Activated CD4-positive, alpha-beta T cell treated with anti-CD3 and anti-CD28 coated beads for 24 hours (primary cell): ENCODE data around the gene GALNS.

Experiments
- DNase-seq, 2 donors: peaks; one replicate each; pipeline ENCODE4 v3.0.0-alpha.2; 2020; ENCODE audit warnings: low read depth in 2 of 2

GALNS gene

DNA sequence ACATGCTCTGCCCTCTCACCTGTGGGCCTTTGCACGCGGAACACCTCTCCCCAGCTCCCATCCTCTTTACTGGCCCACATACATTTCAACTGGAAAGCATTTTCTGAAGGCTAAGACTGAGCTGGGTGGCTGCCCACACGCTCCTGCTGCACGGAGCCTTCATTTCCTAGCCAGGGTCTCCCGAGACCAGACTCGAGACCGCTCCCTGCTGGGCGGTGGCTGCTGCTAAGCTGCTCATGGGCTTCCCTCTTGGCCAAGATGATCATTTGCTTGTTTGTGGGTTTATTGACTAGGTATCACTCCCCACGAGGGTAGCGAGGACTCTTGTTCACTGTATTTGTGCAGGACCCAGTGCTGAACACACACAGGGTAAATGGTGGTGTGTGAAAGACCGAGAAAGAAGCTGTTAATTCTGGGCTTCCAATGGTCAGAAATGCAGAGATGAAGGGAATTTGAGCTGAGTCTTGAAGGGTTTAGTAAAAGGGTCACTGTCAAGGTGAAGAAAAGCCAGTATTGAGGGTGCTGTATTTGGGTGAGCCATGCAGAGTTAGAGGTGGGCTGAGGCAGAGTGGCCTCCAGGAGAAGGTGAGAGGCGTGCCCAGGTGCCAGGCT, 1.1 kb upstream of the GALNS start:
- peak; percentile 62 to 70 for DNase-seq

DNA sequence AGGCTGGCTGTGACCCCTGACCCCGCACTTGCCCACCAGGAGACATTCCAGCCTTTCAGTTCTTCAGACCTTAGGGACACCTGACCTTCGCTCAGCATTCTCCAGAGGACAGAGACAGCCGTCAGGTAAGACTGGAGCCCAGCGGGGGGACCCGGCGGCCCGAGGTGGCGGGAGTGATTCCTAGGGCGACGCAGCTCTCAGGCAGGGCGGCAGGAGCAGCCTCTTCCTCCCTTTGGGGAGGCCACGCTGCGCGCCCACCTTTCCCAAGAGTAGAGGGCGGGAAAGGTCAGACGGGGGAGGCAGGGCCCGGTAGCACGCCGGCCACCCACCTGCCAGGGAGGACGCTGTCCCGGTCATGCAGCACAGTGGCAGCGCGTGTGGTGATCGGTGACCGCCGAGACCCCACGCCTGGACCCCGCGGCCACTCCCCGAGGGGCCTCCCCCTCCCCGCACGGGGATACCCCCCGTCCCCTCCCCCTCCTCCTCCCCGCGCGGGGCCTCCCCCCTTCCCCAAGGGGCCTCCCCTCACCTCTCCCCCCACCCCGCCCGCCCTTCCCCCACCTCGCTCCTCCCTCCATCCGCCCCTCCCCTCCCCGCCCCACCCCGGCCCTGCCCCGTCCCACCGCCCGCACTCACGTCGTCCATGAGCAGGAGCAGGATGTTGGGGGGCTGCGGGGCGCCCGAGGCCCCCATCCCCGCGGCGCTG, 472 bp downstream of the GALNS start:
- DNase-seq = no peak

DNA sequence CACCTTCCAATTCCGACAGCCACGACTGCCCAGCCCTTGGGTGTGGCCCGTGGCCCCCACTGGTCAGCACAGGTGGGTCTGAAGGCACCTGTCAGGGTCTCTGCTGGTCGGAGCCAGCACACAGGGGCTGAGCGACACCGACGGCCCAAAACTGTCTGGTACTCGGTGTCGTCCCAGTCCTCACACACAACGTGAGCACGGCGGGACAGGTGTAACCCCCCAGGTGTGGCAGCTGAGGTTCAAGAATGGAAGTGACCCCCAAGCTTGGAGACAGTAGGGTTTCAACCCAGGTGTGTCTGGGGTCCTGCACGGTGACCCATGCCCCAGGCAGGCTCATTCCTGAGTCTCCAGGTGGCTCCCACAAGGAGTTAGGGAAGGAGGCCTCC, 1.0 kb downstream of the GALNS start:
- DNase-seq = no peak

DNA sequence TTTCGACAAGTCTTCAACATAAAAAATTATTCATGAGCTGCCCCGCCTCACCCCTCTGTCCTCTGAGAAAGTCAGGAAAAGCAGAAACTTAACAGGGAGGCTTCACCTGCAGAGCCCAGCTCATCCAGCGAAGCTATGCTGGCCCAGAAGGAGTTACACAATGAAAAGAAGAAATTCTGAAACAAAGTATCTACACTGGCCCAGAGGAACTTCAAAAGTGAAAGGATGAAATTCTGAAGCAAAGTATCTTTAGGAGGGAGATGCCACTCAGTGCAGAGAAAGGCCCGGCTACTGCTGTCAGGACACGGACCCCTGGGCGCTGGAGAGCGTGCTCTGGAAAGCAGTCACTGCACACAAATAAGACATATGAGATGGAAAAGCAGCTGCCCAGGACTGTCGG, 1.6 kb downstream of the GALNS start:
- DNase-seq = no peak

GRCh38 chr16:88854306-88855111, 2.2 kb downstream of the GALNS start:
- DNase-seq = no peak

GRCh38 chr16:88853325-88853941, 3.3 kb downstream of the GALNS start:
- no peak for DNase-seq

- no peak for DNase-seq
These were observed 5.1 kb downstream of the GALNS start for GRCh38 chr16:88851616-88852015.

DNA sequence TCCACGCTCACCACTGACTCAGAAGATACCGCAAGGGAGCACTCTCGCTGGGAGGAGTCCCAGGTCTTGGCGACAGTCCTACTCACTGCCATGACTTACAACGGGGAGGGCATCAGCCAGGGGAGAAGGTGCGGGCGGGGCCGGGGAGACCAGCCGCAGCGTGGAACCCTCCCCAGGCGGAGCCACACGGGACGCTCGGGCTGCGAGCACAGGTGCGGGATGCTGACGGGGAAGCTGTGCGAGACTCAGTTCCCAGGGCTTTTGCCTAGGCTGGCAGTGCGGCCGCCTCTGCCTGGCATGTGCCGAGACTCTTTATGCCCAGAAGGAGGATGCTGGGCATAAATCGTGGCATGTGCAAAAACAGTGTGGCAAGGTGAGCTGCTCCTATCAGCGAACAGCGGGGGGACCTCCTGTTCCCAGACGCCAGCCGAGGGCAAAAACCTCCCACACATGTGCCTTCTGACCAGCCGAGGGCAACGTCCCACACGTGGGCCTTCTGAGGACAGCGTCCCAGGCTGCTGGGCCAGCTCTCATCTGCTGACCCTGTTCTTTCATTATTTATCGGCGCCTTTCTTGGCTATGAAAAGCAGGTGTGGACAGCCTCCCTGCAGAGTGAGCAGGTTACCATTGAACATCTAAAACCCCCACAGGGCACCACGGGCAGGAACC, 6.1 kb downstream of the GALNS start:
- DNase-seq = no peak

DNA sequence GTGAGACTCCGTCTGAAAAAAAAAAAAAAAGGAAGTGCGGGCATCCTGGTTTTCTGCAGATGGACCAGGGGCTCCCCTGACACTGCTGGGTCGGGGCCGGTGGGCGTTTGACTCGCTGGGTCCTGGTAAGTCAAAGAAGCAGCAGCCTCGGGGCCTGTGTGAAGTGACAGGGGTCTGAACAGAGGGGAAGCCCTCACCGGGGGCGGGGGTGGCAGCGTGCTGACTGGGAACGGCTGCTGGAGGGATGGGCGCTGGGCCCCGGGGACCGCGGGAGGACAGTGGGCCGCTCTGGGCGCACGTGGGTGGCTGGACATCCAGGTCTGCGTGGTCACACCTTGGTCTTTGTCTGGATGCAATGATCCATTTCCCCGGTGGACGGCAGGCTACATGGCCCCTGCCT, 8.2 kb downstream of the GALNS start:
- no peak for DNase-seq

- no peak for DNase-seq
These were observed 9.1 kb downstream of the GALNS start for GRCh38 chr16:88847654-88848053.

DNA sequence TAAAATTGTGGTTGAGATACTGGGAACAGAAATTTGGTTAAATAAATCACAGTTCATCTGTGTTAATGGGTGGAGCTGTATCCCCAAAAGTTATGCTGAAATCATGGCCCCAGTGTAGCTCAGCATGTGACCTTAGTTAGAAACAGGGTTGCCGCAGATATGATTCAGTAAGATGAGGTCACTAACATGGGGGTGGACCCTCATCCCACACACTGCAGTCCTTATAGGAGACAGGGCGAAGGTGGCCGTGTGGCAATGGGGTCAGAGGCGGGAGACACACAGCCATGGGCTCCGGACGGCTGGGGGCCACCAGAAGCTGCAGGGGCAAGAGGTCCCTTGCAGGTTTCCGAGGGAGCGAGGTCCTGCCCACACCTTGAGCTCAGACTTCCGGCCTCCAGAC, 10.7 kb downstream of the GALNS start:
- DNase-seq = no peak

DNA sequence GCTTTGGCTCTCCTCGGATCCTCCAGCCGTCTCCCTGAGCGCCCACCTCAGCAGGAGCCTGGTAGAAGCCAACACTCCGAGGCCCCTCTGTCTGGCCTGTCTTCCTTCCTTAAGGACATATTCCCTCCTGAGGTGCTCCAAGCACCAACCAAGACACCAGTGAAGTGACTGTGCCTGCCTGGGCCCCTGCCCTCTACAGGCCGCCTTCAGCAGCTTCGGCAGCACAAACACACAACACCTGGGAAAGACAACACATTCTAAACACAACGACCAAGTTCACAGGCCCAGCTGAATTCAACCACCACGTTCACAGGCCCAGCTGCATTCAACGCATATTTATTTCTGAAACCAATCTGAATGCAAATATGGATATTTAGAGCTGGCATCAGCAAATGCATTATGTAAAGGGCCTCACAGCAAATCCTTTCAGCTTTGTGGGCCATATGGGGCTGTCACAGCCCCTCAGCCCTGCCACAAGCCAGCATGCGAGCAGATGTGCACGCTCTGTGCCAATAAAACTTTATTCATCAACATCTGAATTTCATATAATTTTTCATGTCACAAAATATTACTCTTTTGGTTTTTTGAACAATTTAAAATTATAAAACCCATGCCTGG, 12.2 kb downstream of the GALNS start:
- no peak for DNase-seq

DNA sequence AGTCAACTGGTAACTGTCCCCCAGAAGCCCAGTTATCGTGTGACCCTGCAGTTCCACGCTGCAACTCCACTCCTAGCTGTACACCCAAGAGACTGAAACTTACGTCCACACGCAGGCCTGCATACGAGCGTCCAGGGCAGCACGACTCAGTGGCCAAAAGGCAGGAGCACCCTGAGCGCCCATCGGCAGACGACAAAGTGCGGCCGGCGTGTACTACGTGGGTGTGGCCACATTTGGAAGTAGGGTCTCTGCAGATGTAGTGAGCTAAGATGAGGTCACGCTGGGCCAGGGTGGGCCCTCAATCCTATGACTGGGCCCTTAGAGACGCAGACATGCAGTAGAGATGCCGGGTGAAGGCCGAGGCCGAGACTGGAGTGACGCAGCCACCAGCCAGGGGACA, 13.5 kb downstream of the GALNS start:
- DNase-seq = no peak

- DNase-seq = no peak
These were observed 13.9 kb downstream of the GALNS start for GRCh38 chr16:88842806-88843205.

- no peak for DNase-seq
These were observed 14.4 kb downstream of the GALNS start for GRCh38 chr16:88842308-88842756.

DNA sequence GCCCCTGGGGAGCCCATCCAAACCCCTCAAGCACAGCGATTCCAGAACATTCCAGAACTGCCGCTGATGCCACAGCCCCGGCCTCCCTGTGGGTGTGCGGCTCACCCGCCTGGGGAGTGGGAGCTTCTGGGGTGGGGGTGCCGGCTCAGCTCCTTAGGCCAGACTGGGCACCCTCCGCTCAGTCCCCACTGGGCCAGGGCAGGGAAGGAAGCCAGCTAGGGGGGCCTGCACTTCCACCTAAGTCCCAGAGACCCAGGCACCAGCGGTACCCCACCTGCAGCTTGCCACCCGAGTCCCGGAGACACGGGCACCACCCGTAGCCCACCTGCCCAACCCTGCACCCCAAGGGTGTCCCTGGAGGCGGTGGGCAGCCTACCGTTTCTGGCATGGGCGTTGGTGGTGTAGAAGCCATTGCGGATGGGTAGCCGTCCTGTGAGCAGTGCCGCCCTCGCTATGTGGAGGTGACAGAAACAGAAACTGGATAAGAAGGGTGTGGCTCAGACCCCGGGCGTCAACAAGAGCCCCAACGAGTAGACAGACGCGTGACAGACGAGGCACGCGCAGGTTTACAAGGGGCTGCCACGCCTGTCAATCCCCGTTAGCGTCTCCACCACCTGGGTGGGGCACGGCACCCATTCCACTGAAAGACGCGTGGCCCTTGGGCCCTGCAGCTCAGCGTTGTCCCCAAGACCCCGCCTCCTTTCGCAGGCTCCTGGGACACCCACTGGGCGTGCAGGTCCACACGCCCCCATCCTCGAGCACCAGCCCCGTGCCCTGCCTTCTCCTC, 15.0 kb downstream of the GALNS start:
- no peak for DNase-seq

DNA sequence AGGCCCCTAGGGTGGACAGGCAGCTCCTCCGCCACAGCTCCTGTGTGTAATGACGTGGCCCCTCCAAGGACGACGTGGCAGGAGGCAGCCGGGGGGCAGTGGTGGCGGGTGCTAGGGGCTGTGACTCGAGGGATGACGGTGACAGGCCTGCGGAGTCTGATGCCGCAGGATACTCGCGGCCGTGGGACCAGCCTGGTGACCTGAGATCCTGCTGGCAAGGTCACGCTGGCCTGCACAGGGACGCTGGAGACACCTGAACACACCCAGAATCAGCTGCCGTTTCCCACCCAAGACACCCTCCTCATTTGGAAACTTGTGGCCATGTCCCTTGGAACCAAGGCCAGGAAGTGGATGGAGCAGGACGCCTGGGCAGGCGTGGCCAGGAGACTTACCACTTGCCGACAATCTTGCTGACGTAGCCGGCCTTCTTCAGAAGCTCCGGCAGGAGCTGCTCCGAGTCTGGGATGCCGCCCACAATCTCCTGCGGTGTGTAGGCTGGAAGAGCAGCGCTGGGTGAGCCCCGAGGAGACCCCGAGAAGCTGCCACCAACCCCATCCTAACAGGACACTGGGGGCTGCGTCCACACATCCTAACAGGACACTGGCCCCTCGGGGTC, 16.0 kb downstream of the GALNS start:
- no peak for DNase-seq

DNA sequence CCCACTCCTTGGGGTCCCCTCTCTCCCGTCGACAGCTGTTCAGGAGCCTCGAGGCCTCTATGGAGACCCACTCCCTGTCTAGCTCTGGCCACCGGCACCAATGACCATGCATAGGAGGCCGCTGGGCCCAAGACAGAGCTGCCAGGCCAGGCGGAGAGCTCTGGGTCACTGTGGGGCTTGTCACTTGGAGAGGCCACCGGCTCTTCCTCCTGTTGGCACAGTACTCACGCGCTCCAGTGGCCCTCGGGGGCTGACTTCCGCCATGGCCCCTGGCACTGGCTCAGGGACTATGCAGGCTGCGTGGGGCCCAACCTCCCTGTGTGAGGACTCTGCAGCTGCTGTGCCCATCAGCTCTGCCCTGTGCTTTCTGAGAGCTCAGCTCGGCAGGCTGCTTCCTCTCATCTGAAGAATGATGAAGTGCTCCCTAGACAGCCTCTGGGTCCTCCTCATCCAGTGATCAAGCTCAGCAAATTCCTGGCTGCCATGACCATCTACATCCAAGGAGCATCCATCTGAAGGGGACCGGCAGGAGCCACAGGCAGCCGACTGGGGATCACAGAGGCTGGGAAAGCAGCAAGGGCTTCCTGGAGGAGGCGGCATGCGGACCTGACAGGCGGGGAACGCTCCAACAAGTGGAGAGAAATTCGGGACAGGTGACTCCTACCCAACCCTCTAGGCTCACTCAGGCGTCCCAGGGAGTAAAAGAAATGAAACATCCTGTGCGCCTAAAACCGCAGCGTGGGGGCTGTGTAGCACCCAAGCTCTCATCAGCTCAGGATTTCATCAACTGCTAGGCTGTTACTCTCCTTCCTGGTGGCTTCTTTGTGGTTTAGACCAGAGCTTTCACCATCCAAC, 16.8 kb downstream of the GALNS start:
- no peak for DNase-seq

GRCh38 chr16:88839026-88839529, 17.7 kb downstream of the GALNS start:
- no peak for DNase-seq
